ENCODE data around the gene CHI3L1. TPM values are rescaled to one million over a fixed set of nuclear protein-coding genes. Genes with fewer than 3 reads are reported as not detected.

Gene CHI3L1
- total RNA-seq, 2 experiments from 2014 or later = not detected

GRCh38 chr1:203172184-203173010 lies 14.1 kb downstream of the CHI3L1 start:
- POLR2A ChIA-PET = no interaction called here
- CTCF ChIA-PET = interaction anchor here (1.0 to 2.4 kb wide), 7 partner anchors 10 to 132 kb away, joined by 3 to 10 read pairs (median 5); no protein-coding TSS in a partner anchor

- ChIA-PET POLR2A (no interaction called here), CTCF (interaction anchor here (0.8 to 2.4 kb wide), 6 partner anchors 17 to 132 kb away, joined by 3 to 10 read pairs (median 5); no protein-coding TSS in a partner anchor)
Observed at GRCh38 chr1:203171341-203172183, 14.9 kb downstream of the CHI3L1 start.

GRCh38 chr1:203170625-203171330 lies 15.7 kb downstream of the CHI3L1 start:
- CTCF ChIA-PET = interaction anchor here (0.9 to 2.4 kb wide), 4 partner anchors 53 to 132 kb away, joined by 3 to 10 read pairs (median 6); no protein-coding TSS in a partner anchor
- POLR2A ChIA-PET = no interaction called here

GRCh38 chr1:203169770-203170520 lies 16.6 kb downstream of the CHI3L1 start:
- CTCF ChIA-PET = no interaction called here
- POLR2A ChIA-PET = no interaction called here

DNA sequence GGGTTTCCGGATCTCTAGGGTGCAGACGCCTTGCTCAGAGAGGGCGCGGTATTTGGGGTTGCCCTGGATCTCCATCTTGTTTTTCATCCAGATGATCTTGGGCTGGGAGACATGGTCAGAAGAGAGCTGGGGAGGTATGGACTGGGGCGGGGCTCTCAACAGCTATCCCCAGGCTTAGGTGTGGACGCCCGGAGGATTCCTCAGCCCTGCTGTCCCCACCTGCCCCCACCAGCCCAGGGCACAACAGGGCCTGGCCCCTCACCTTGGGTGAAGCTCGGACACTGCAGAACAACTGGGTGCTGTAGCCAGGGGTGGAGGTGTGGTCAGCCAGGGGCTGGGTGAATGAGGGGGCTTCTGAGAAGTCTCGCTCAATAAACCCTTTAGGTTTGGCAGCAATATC lies 17.5 kb downstream of the CHI3L1 start:
- ChIA-PET CTCF (no interaction called here), POLR2A (no interaction called here)

DNA sequence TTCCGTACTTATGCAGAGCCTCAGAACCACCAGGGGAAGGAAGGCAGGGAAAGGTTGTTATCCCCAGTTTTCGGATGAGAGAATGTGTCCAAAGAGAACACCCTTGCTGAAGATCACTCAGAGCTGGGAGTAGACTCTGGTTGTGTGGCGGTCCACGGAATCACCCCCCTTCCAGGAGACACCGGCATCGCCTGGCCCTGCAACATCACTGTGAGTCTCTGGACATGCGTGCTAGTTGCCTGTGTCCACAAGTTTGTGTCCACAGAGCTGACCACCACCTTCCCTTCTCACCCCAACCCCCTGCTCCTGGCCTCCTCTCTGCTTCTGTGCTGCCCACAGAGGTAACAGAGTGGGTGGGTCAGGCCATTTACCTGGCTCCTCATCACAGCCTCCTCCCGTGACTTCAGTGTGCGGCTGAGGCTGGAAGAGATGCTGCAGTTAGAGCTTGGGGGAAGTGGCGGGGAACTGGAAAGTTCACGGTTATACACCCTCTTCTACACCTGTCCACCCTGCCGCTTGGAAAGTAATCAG lies 18.2 kb downstream of the CHI3L1 start:
- ChIA-PET POLR2A (no interaction called here), CTCF (no interaction called here)

DNA sequence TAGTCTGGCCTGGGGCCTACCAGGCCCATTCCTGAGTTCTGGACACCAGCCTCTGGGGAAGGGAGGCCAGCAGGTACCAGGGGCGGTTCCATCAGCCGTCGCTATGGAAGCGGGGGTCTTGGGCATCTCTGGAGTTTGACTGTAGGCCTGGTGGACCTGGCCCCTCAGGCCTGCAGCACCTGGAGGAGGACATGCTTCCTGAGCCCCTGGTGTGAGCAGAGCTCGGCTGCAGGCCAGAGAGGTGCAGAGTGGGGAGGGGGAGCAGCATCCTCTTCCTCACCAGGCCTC lies 18.6 kb downstream of the CHI3L1 start:
- POLR2A ChIA-PET = no interaction called here

DNA sequence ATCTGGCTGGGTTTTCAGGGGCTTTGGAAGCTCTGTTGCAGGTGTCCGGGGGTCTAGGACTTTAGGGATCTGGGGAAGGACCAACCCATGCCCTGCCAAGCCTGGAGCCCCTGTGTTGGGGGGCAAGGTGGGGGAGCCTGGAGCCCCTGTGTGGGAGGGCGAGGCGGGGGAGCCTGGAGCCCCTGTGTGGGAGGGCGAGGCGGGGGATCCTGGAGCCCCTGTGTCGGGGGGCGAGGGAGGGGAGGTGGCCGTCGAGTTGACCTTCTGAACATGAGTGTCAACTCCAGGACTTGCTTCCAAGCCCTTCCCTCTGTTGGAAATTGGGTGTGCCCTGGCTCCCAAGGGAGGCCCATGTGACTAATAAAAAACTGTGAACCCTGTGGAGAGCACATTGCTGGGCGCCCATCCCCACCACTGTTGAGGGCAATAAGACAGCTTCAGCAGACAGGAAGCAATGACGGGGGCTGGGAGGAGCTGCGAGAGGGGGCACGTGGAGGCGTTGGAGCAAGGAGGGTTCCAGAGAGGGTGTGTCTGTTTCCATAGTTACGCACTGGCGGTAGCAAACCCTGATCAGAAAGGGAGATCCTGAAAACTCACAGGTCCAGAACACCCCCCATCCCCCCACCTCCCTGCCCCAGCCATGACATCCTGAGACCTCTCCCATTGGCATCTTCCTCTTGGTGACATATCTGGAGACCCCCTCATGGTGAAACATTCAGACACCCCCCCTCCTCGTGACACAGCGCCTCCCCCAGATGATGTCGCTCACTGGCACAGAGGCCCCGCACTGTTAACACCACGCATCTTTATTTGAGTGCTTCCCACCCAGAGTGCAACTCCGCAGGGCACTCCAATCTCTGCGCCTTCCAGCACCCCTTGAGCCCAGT lies 19.2 kb downstream of the CHI3L1 start:
- CTCF ChIA-PET = no interaction called here
- POLR2A ChIA-PET = no interaction called here

More for the DNA sequence above, 18.6 kb downstream of the CHI3L1 start:
- CTCF ChIA-PET = no interaction called here

DNA sequence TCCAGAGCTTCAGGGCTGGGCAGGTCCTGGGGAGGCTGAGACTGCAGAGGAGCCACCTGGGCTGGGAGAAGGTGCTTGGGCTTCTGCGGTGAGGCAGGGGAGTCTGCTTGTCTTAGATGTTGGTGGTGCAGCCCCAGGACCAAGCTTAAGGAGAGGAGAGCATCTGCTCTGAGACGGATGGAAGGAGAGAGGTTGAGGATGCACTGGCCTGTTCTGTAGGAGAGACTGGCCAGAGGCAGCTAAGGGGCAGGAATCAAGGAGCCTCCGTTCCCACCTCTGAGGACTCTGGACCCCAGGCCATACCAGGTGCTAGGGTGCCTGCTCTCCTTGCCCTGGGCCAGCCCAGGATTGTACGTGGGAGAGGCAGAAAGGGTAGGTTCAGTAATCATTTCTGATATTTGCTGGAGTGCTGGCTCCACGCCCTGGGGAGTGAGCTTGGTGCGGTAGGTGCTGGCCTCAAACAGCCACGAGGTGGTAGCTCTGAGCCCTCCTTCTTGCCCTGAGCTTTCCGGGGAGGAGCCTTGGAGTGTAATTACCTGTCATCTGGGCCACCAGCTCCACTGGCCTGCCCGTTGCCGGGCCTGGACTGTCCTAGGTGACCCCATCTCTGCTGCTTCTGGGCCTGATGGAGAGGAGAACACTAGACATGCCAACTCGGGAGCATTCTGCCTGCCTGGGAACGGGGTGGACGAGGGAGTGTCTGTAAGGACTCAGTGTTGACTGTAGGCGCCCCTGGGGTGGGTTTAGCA lies 20.1 kb downstream of the CHI3L1 start:
- ChIA-PET CTCF (interaction anchor here (0.9 kb wide), 1 partner anchor 101 kb away, joined by 3 read pairs; no protein-coding TSS in a partner anchor), POLR2A (no interaction called here)

GRCh38 chr1:203165800-203166161 lies 20.7 kb downstream of the CHI3L1 start:
- CTCF ChIA-PET = interaction anchor here (0.9 kb wide), 1 partner anchor 101 kb away, joined by 3 read pairs; no protein-coding TSS in a partner anchor
- POLR2A ChIA-PET = no interaction called here

DNA sequence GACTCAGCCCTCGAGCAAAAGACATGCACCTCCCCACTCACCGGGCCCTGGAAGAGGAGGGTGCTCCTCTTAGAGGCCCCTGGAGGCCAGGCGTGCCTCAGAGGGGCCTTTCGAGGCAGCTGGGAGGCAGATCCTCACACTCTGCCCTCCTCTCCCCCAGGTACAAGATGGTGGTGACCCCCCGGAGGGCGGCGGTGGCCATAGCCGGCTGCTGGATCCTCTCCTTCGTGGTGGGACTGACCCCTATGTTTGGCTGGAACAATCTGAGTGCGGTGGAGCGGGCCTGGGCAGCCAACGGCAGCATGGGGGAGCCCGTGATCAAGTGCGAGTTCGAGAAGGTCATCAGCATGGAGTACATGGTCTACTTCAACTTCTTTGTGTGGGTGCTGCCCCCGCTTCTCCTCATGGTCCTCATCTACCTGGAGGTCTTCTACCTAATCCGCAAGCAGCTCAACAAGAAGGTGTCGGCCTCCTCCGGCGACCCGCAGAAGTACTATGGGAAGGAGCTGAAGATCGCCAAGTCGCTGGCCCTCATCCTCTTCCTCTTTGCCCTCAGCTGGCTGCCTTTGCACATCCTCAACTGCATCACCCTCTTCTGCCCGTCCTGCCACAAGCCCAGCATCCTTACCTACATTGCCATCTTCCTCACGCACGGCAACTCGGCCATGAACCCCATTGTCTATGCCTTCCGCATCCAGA lies 21.3 kb downstream of the CHI3L1 start:
- POLR2A ChIA-PET = no interaction called here
- CTCF ChIA-PET = no interaction called here

GRCh38 chr1:203163891-203164635 lies 22.4 kb downstream of the CHI3L1 start:
- ChIA-PET POLR2A (no interaction called here), CTCF (no interaction called here)

DNA sequence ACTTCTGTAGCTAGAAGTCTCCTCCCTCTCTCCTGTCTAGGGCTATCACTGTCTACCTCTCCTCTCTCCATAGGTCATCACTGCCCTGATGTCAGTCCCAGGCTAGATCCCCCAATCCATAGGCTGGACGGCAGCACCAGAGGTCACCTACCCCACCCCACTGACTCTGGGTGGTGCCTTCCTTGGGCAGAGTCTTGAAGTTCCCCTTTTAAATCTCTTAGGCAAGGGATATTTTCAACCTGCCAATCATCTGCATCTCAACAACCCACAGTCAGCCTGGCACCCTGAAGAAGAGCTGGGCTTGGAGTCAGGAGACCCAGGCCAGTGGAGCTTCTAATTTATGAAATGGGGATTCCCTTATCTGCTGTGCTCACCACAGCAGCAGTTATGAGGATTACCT lies 24.1 kb downstream of the CHI3L1 start:
- CTCF ChIA-PET = interaction anchor here (0.6 kb wide), 1 partner anchor 1046 kb away, joined by 4 read pairs; no protein-coding TSS in a partner anchor
- POLR2A ChIA-PET = no interaction called here

- POLR2A ChIA-PET = no interaction called here
- CTCF ChIA-PET = no interaction called here
Observed at GRCh38 chr1:203161703-203162102, 24.8 kb downstream of the CHI3L1 start.

DNA sequence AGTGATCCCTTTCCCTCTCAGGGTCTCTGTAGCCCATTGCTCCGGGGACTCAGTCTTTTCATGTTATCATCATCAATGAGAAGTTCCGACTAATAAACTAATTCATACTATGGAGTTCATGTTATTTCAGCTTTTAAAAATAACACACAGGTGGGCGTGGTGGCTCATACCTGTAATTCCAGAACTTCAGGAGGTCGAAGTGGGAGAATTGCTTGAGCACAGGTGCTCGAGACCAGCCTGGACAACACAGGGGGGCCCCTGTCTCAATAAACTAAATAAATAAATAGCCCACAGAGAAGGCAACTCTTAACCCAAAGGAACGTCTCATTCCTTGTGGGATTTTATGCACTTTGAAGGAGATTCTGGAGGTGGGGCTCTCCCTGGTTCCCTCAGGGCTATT lies 25.3 kb downstream of the CHI3L1 start:
- ChIA-PET CTCF (no interaction called here), POLR2A (no interaction called here)

DNA sequence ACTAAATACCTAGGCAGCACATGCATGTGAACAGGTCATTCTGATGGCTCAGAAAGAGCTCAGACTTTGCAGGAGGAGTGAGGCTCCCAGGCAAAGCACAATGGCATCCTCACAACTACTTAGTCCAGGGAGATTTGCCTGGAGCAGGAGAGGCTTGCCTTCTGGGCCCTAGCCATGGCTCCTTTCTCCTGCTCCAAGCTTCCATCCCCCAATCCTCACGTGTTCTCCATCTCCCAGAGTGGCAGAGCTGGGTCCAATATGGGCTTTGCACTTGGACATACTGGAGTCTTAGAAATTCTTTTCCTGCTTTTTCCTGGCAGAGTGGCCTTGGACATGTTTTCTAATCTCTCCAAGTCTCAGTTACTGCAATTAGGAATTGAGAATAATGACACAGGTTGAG lies 26.7 kb downstream of the CHI3L1 start:
- CTCF ChIA-PET = no interaction called here
- POLR2A ChIA-PET = no interaction called here
